Measurements from ENCODE around the gene TMCO6.
A peak's percentile ranks its signal among the peaks of the same experiment; 100 is the strongest.
"Not testable (repeated sequence)": the region's sequence is repeated elsewhere in the genome, so short reads cannot be mapped to it uniquely, and the experiment has no call there.

TMCO6 gene

GRCh38 chr5:140639148-140639981 lies at the start of gene TMCO6:
Gene TMCO6 (plus strand): TSS chr5:140639451. CDS start chr5:140639528, 77 bp downstream.
- peak; percentile 94 to 99 (median 98) for DNase-seq
- intact Hi-C loops (cut with DNase I): loop anchor here (1.0 to 2.0 kb wide), 4 partner anchors 8 to 267 kb away; partner anchors contain the start of genes APBB3, HARS1, HARS2 and IK

DNA sequence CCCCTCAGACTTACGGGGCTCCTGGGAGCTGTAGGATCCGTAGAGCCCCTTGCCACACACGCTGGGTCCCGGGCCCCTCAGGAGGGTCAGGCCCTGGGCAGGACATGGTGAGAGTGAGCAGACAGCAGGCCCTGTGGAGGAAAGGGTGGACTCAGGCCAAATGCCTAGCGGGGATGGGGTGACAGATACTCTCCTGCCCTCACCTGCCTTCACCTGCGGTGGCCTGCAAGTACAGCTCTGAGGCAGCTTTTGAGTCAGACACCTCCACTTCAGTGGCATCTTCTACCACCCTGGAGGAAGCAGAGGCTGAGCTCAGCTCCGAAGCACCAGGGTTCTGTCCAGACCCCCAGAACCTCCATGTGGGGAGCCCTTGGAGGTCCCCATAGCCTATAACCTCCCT lies 48.4 kb upstream of the TMCO6 start:
- intact Hi-C loops (cut with DNase I): no loop called here
- no peak for DNase-seq

- DNase-seq: no peak
- intact Hi-C loops (cut with DNase I): no loop called here
These were observed 47.4 kb upstream of the TMCO6 start for GRCh38 chr5:140591747-140592372.

DNA sequence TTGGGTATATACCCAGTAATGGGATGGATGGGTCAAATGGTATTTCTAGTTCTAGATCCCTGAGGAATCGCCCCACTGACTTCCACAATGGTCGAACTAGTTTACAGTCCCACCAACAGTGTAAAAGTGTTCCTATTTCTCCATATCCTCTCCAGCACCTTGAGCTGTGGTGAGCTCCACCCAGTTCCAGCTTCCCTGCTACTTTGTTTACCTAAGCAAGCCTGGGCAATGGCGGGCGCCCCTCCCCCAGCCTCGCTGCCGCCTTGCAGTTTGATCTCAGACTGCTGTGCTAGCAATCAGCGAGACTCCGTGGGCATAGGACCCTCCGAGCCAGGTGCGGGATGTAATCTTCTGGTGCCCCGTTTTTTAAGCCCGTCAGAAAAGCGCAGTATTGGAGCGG lies 46.2 kb upstream of the TMCO6 start:
- DNase-seq; intact Hi-C loops (cut with DNase I): not testable (repeated sequence)

DNA sequence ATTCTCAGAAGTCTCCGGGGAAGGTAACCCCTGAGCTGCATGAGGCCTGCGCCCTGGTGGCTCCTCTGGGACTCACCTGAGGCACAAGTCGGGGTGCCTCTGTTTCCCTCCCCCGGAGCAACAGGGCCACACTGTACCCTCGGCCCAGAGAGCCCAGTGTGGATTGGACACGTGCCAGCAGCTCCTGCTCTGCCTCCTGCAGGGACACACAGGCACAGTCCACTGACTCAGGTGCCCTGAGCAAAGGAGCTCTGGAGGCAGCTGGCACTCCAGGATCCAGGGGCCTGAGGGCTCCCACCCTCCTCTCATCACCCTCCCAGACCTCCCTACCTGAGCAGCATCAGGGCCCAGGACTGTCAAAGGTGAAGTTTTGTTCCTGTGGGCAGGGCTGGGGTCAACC lies 45.1 kb upstream of the TMCO6 start:
- DNase-seq: no peak
- intact Hi-C loops (cut with DNase I): no loop called here

DNA sequence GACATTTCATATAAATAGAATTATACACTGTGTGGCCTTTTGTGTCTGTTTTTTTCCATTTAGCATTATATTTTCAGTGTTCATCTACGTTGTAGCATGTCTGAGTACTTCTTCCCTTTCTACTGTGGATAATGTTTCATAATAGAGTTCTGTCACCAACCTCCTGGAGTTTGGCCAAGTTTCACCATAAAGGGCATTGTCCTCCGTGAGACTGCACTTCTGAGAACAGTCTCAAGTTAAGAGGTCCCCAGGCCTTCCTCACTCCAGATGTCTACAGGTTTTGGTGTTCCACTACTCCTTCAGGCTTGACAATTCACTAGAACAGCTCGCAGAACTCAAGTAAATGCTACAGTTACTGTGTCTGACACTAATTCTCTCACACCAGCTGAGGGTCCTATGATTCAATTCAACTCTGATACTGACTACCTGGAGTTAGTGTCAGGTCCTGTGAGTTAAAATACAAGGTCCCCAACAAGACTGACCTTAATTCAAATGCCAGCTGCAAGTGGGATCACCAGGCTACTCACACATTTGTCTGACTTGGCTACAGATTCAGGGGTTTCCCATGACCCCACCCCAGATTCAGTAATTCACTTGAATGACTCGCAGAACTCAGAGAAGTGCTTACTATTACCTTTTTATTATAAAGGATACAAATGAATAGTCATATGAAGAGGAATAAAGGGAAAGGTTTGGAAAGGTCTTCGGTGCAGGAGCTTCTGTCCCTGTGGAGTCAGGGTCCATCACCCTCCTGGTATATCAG lies 43.5 kb upstream of the TMCO6 start:
- DNase-seq: peak in 3 of 10 donors; percentile 11 to 38 (median 29)
- intact Hi-C loops (cut with DNase I): no loop called here

DNA sequence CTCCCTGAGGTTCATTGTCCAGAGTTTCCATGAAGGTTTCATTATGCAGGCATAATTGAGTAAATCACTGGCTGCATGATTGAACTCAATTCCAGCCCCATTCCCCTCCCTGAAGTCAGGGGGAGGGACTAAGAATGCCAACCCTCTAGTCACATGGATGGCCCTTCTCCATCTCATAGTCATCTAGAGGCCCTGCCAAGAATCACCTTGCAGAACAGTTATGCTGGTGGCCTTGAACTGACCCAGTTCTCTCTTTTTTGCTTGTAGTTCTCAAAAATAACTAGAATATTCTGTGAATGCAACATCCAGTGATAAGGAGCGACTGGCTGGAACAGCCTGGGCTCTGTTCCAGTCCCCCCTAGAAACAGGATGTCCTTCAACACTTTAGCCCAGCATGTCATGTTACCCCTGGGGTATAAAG lies 42.9 kb upstream of the TMCO6 start:
- no peak for DNase-seq
- intact Hi-C loops (cut with DNase I): no loop called here

- intact Hi-C loops (cut with DNase I): no loop called here
- DNase-seq: no peak
These were observed 40.4 kb upstream of the TMCO6 start for GRCh38 chr5:140598836-140599235.

GRCh38 chr5:140600096-140600495 lies 39.2 kb upstream of the TMCO6 start:
- intact Hi-C loops (cut with DNase I): no loop called here
- DNase-seq: no peak

DNA sequence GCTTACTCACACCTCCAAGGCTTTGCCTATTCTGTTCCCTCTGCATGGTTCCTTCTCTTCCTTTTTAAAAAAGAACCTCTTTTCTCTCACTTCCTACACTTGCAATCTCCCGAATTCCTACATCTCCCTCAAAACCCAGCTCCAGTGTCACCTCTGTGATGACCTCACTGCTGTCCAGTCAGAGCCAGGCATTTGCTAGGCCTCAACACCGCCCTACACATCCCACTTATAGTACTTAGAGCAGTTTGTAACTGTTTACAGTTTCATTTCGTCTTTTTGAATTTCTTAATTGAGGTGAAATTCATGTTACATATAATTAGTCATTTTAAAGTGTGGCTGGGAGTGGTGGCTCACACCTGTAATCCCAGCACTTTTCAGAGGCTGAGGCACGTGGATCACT lies 37.1 kb upstream of the TMCO6 start:
- intact Hi-C loops (cut with DNase I): no loop called here
- no peak for DNase-seq

DNA sequence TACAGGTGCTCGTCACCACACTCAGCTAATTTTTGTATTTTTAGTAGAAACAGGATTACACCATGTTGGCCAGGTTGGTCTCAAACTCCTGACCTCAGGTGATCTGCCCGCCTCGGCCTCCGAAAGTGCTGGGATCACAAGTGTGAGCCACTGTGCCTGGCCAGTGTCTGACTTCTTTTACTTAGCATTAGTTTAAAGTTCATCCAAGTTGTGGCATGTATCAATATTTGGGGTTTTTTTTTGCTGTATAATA lies 35.9 kb upstream of the TMCO6 start:
- DNase-seq; intact Hi-C loops (cut with DNase I): not testable (repeated sequence)

DNA sequence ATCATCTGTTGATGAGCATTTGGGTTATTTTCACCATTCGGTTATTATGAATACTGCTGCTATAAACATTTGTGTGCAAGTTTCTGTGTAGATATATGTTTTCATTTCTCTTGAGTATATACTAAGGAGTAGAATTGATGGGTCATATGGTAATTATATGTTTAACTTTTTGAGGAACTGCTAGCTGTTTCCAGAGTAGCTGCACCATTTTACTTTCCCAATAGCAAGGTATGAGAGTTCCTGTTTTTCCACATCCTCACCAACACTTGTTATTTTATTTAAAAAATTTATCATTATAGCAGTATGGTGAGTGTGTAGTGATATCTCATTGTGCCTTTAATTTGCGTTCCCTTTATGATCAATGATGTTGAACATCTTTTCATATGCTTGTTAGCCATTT lies 35.5 kb upstream of the TMCO6 start:
- no peak for DNase-seq
- intact Hi-C loops (cut with DNase I): no loop called here

DNA sequence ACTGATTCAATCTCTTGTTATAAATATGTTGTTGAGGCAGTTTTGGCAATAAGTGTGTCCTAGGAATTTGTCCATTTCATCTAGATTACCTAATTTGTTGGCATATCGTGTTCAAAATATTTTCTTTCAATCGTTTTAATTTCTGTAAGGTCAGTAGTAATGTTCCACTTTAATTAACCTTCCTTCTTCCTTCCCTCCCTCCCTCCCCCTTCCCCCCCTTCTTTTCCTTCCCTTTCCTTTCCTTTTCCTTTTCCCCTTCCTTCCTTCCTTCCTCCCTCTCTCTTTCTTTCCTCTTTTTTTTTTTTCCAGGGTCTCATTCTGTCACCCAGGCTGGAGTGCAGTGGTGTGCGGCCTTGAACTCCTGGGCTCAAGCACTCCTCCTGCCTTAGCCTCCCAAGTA lies 33.4 kb upstream of the TMCO6 start:
- intact Hi-C loops (cut with DNase I): no loop called here
- no peak for DNase-seq

DNA sequence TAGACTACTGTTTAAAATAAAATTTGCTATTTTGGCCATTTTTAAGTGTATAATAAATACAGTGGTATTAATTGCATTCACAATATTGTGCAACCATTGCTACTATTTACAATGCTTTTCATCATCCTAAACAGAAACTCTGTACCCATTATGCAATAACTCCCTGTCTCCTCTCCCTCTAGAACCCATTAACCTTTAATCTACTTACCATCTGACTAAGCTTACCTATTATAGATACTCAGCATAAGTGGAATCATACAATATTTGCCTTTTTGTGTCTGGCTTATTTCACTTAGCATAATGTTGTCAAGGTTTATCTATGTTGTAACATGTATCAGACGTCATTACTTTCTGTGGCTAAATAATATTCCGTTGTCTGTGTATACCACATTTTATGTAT lies 32.2 kb upstream of the TMCO6 start:
- DNase-seq: no peak

DNA sequence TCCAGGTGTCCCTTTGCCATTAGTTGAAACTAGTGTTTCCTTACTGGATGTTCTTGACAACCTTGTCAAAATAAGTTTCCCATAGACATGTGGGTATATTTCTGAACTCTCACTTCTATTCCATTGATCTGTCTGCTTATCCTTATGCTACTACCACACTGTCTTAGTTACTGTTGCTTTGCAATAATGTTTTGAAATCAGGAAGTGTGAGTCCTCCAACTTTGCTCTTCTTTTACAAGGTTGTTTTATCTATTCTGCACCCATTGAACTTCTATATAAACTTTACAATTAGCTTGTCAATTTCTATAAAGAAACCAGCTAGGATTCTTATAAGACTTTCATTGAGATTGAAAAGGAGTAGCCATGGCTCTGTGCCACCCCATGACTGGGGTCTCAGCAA lies 30.5 kb upstream of the TMCO6 start:
- intact Hi-C loops (cut with DNase I): no loop called here

More for the DNA sequence above, 32.2 kb upstream of the TMCO6 start:
- intact Hi-C loops (cut with DNase I): no loop called here

DNA sequence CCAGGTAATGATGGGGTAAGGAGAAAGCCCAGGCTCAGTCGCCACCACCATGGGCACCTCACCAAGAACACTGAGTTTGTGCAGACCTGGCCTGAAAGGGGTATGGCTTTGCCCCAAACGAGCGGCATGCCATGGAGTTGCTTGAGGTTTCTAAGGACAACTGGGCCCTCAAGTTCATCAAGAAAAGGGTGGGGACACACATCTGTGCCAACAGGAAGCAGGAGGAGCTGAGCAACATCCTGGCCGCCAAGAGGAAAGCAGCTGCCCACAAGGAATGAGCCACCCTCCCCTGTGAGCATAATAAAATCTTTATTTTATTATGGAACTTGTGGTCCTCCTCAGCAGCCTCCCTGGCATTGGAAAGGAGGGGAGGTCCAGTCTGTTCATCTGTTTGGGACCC lies 30.1 kb upstream of the TMCO6 start:
- DNase-seq: peak in 5 of 10 donors; percentile 5 to 71 (median 39)
- intact Hi-C loops (cut with DNase I): no loop called here

More for the DNA sequence above, 30.5 kb upstream of the TMCO6 start:
- DNase-seq: no peak

- intact Hi-C loops (cut with DNase I): no loop called here
- DNase-seq: no peak
These were observed 28.2 kb upstream of the TMCO6 start for GRCh38 chr5:140611020-140611521.

GRCh38 chr5:140622301-140622700 lies 16.9 kb upstream of the TMCO6 start:
- intact Hi-C loops (cut with DNase I): no loop called here
- no peak for DNase-seq

- DNase-seq; intact Hi-C loops (cut with DNase I): not testable (repeated sequence)
These were observed 16.2 kb upstream of the TMCO6 start for GRCh38 chr5:140623061-140623460.

GRCh38 chr5:140624886-140625285 lies 14.4 kb upstream of the TMCO6 start:
- intact Hi-C loops (cut with DNase I): not testable (repeated sequence)

DNA sequence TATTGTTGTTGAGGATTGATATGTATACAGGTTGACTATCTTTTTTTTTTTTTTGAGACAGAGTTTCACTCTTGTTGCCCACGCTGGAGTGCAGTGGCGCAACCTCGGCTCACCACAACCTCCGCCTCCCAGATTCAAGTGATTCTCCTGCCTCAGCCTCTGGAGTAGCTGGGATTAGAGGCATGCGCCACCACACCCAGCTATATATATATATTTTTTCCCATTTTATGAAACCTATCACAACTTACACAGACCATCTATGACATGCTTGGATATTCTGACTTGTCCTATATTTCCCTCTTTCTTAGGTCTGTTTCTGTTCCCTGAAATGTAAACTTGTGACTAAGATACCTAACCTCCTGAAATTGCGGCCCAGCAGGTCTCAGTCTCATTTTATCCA lies 11.3 kb upstream of the TMCO6 start:
- intact Hi-C loops (cut with DNase I): no loop called here
- DNase-seq: no peak

More at GRCh38 chr5:140624886-140625285, 14.4 kb upstream of the TMCO6 start:
- DNase-seq: not testable (repeated sequence)

All from posterior cingulate gyrus (tissue), 11 donors.